Frontal cortex (tissue), 4 donors: ENCODE results near the gene SLC19A3. TPM values are rescaled to one million over a fixed set of nuclear protein-coding genes. Genes with fewer than 3 reads are reported as not detected.

Experiments used
- DNase-seq, 2 donors: peaks; one replicate each; pipeline ENCODE4 v3.0.0; 2012; ENCODE audit warnings: low spot score in 2 of 2
- FAIRE-seq: peaks from 2 replicates; lab custom pipeline; 2012; peaks lifted over from hg19 to GRCh38; lab: Jason Lieb, UNC
- small RNA-seq: library from RNA; depleted of rRNA; stranded (forward); fragments of <200 nt; gene quantifications from one replicate; pipeline ENCODE3, GENCODE V24; 2014
- total RNA-seq: library from RNA; depleted of rRNA; stranded (reverse); fragments of >200 nt; gene quantifications from one replicate; pipeline ENCODE4 v1.2.3, GENCODE V29; 2014
- donor health status: control.
- donor health status: control.
- donor health status: control.

SLC19A3 gene
- total RNA-seq, 1 donor from 2014 or later, result 2.0 TPM

GRCh38 chr2:227653419-227653818 is 64.4 kb downstream of the SLC19A3 start:
- FAIRE-seq, result no peak

DNA sequence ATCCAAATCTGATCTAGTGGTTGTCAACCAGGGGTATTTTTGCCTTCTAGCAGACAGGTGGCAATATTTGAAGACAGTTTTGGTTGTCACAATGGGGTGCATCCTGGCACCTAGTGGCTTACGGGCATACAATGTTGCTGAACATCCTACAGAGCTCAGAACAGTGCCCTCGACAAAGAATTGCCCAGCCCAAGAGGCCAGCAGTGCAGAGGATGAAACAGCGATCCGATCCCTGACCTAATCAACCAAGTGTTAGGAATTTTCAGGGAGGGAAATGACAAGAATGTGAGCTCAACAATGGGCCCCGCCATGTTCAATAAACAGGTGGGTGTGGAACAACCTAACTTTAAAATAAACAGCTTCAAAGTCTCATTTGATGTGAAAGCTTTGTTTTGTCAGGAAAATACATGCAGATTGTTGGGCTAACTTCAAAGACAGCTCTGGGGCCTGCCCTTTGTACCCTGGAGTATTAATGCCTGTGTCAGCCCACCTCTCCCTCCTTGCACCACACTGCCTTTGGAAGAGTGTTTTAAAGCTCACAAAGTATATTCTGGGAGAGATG is 73.8 kb downstream of the SLC19A3 start:
- DNase-seq (no peak), FAIRE-seq (no peak)

More at GRCh38 chr2:227653419-227653818, 64.4 kb downstream of the SLC19A3 start:
- no peak for DNase-seq

DNA sequence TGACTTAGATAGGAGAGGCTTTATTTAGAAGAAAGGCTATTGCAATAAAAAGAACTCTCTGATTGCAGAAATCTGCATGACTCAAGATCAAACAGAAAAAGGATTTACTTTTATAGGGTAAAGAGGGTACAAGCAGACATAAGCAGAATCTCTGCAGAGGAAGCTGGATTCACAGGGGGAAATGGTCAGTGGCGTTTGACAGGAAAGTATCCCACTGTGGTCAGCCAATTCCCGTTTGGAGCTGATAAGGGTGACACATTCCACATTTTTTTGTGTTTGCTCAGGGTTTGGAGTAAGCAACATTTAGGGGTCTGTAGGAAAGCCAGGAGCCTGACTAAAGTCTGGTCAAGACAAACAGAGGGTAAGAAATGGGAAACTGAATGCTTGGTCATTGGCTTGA is 75.2 kb downstream of the SLC19A3 start:
- no peak for FAIRE-seq
- no peak for DNase-seq

DNA sequence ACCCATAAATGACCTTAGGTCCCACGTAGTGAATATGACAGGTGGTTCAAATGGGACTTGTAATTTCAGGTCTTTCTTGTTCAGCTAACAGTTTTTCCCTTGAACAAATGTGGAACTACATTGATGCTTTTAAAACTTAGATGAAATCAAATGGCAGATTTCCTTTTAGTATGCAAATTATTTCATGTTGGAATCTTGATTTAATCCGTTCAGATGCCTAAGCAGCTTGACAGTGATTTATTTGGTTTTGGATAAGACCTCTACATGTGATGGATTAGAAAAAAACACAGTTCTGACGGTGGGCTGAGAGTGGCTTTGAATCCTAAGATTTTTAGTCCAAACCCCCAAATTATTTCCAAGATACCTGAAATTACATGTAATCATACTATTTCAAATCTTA is 83.6 kb downstream of the SLC19A3 start:
- DNase-seq (no peak), FAIRE-seq (no peak)

Small RNA genes within 50 kb of the gene (small RNA-seq; reads per million reads assigned to genes)
- gene RNA5SP121, result not detected

Other genes with a start within 250 kb of the SLC19A3 start
- 73.0 TPM for gene AGFG1, start 245.9 kb downstream of the SLC19A3 start, total RNA-seq
- gene SCYGR2, start 119.1 kb downstream of the SLC19A3 start, total RNA-seq, result not detected
- not detected for gene SCYGR3, start 103.2 kb downstream of the SLC19A3 start, total RNA-seq
- gene SCYGR4, start 100.5 kb downstream of the SLC19A3 start, total RNA-seq, result not detected
- gene SCYGR5, start 51.2 kb downstream of the SLC19A3 start, total RNA-seq, result not detected
- not detected for gene SCYGR6, start 6.7 kb upstream of the SLC19A3 start, total RNA-seq
- gene SCYGR7, start 10.3 kb upstream of the SLC19A3 start, total RNA-seq, result not detected
- not detected for gene SCYGR8, start 27.9 kb upstream of the SLC19A3 start, total RNA-seq
- not detected for gene CCL20, start 95.8 kb upstream of the SLC19A3 start, total RNA-seq
- 1.2 TPM for gene DAW1, start 153.6 kb upstream of the SLC19A3 start, total RNA-seq